Measurements from ENCODE around the gene SMIM22. TPM values are rescaled to one million over a fixed set of nuclear protein-coding genes. Genes with fewer than 3 reads are reported as not detected.
A peak's percentile ranks its signal among the peaks of the same experiment; 100 is the strongest.

SMIM22 gene
- polyA plus RNA-seq, 2 of the 4 experiments (the other 2 are of a cell fraction), result not detected

- TF ChIP-seq E2F6 (IDR thresholded peaks at IDR 0.05; ENCODE audit: borderline replicate concordance, low read depth) (no peak), KDM5A (IDR thresholded peaks at IDR 0.05) (no peak), RARB (CRISPR knock-in tag; IDR thresholded peaks at IDR 0.05) (no peak), ESRRA (IDR thresholded peaks at IDR 0.05; ENCODE audit: borderline replicate concordance, low read length) (no peak), MAZ (IDR thresholded peaks at IDR 0.05; ENCODE audit: borderline replicate concordance, low read depth, low read length) (no peak), BCL3 (IDR thresholded peaks at IDR 0.05) (0 out of 3 replicates have a peak, but pooled peaks have one; percentile 5), NPAS2 (CRISPR knock-in tag; IDR thresholded peaks at IDR 0.05; ENCODE audit: borderline replicate concordance) (no peak)
These were observed 6.9 kb downstream of the SMIM22 start, which contains the start of gene ROGDI (continued) for GRCh38 chr16:4801962-4802658.

GRCh38 chr16:4802659-4803287 lies 7.6 kb downstream of the SMIM22 start:
- CTCF ChIA-PET, result interaction anchor here (0.8 to 2.7 kb wide), 4 partner anchors 9 to 153 kb away, joined by 3 to 8 read pairs (median 4); no protein-coding TSS in a partner anchor
- 3% methylated on average over 30 of the region's 59 CpGs for WGBS (ENCODE audit: missing lambda C conversion rate)
- no peak for FAIRE-seq

GRCh38 chr16:4803401-4803844 lies 8.3 kb downstream of the SMIM22 start:
- 56% methylated on average over 8 of the region's 8 CpGs for WGBS (ENCODE audit: missing lambda C conversion rate)
- Histone ChIP-seq H3K9me3 (no peaks in the 10 kb centered on the region), H3K4me2 (peak overlapping the region; percentile 88), H3K4me1 (peaks cover 17% of the 10 kb centered on the region), H3K27ac (peak overlapping the region in 1 of 2 experiments; percentile 72; a peak in 4 of 6 replicates), H3K4me3 (peak overlapping the region; percentile 75)
- DNase-seq (ENCODE audit: low read depth in 1 of 2, low spot score in 1 of 2), result no peak
- ChIA-PET POLR2A (interaction anchor here (0.5 to 1.5 kb wide), 7 partner anchors 16 to 69 kb away, joined by 3 to 4 read pairs (median 3); partner anchors contain the start of gene DNAAF8), CTCF (interaction anchor here (0.8 to 2.7 kb wide), 4 partner anchors 8 to 152 kb away, joined by 3 to 8 read pairs (median 4); no protein-coding TSS in a partner anchor)
- no peak for ATAC-seq
- TF ChIP-seq CBX8 (IDR thresholded peaks at IDR 0.05), result no peak
- FAIRE-seq, result no peak

More at GRCh38 chr16:4802659-4803287, 7.6 kb downstream of the SMIM22 start:
- TF ChIP-seq PBX3 (IDR thresholded peaks at IDR 0.05) (peak; percentile 95), JUNB (IDR thresholded peaks at IDR 0.05) (no peak), GATA3 (IDR thresholded peaks at IDR 0.05; ENCODE audit: borderline replicate concordance) (0 out of 2 replicates have a peak, but pooled peaks have one; percentile 6), JUN (IDR thresholded peaks at IDR 0.05) (peak in 1 of 2 experiments; percentile 24; a peak in 2 of 5 replicates), HMGXB4 (CRISPR knock-in tag; IDR thresholded peaks at IDR 0.05; ENCODE audit: borderline replicate concordance) (no peak)
- Histone ChIP-seq H3K9me3 (no peaks in the 10 kb centered on the region), H3K4me3 (peak overlapping the region; percentile 75), H3K27ac (peak overlapping the region; percentile 72 to 94), H3K4me2 (peak overlapping the region; percentile 100), H3K4me1 (peaks cover 17% of the 10 kb centered on the region)
- peak; percentile 91 to 98 for DNase-seq (ENCODE audit: low read depth in 1 of 2, low spot score in 1 of 2)
- POLR2A ChIA-PET, result interaction anchor here (0.5 to 1.5 kb wide), 10 partner anchors 17 to 830 kb away, joined by 3 to 4 read pairs (median 3); partner anchors contain the start of gene DNAAF8
- ATAC-seq, result peak; percentile 91 to 97
